Measurements from ENCODE around the gene PPP2CA. TPM values are rescaled to one million over a fixed set of nuclear protein-coding genes. Genes with fewer than 3 reads are reported as not detected.

Gene PPP2CA
- total RNA-seq, 1 experiment from 2014 or later: 255 TPM

- DNase-seq (ENCODE audit: low read depth): no peak
Observed at GRCh38 chr5:134149571-134150303, 76.1 kb downstream of the PPP2CA start.

DNA sequence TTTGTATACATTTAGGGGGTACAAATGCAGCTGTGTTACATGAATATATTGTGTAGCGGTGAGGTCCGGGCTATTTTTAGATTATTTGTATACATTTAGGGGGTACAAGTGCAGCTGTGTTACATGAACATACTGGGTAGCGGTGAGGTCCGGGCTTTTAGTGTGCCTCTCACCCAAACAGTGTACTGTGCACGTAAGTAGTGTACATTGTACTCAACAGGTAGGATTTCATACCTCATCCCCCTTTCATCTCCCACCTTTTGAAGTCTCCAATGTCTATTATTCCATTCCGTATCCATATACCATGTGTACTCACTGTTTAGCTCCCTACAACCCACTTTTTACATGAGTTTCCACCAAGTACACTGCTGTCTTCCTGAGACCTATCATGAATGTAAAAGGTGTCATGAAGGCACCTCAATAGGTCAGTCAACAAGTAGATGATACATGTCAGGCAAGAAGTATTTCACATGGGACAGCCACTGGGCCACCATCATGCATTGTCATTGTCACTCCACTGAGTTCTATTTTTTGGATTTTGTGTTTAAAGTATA is 76.8 kb downstream of the PPP2CA start:
- no peak for DNase-seq (ENCODE audit: low read depth)

DNA sequence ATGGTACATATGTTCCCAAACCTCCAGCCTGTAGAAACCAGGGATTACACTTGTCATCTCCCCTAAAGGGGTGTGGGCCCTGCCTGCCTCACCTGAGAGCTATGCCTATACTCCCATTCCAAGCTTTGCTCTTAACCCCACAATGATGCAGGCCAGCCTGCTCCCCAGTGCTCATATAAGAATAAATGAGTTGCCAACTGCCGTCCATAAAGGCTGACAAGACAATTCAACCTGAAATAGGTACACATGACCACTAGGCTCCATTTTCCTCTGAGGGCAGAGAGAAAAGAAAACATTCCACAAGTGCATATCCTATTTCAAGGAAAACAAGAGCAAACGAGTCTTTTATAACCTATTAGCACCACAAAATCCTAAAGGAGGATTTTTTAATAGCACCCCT is 77.6 kb downstream of the PPP2CA start:
- DNase-seq (ENCODE audit: low read depth): no peak

DNA sequence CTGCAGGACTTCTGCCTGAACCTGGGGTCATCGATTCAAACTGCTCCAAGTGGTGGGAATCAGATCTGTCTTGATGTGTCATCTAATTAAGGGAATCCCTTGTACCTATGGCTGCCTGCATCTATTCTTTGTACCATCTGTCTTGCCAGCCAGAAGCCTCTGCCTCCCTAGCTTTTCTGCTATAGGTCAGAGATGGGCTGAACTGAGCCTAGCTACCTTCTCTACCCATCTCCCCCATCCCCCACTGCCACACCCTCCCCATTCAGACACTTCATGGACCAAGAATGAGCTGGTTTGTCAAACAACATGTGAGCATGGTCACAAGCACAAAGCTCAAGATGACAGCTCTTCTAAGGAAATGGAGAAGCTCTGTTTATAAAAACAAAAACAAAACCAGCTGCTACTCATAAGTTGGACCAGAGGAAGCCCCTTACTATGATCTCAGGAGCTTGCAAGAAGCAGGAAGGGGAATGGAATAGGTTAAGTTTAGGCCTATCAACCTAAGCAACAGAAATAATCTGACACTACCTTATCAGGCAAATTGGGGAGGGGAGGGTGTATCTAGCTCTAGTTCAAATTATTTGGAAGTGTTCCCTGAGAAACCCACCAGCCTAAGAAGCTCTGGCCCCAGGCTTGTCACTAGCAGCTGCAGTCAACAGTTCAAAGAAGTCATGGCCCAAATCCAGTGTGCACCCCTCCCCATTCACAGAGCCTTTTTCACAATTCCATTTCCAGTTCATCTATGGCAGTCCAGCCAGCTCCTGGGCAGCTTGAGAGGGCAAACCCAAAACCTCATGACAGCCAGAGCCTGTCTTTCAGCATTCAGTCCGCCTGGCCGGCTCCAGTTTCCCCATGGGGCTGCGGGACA is 79.0 kb downstream of the PPP2CA start:
- DNase-seq (ENCODE audit: low read depth): peak; percentile 15

- peak; percentile 56 for DNase-seq (ENCODE audit: low read depth)
Observed at GRCh38 chr5:134145779-134146581, 79.9 kb downstream of the PPP2CA start.

GRCh38 chr5:134145041-134145757 is 80.7 kb downstream of the PPP2CA start:
- DNase-seq (ENCODE audit: low read depth): no peak

Other genes starting within 250 kb of the PPP2CA start
- 461 and 479 TPM in 2 replicates for gene VDAC1, start 221.1 kb downstream of the PPP2CA start, total RNA-seq (2014; rRNA removed)
- 0.19 and 0.40 TPM in 2 replicates for gene TCF7, start 111.4 kb downstream of the PPP2CA start, total RNA-seq (2014; rRNA removed)
- 358 and 428 TPM in 2 replicates for gene SKP1, start 49.1 kb downstream of the PPP2CA start, total RNA-seq (2014; rRNA removed)
- 2.2 and 2.6 TPM in 2 replicates for gene CDKL3, start 141.1 kb upstream of the PPP2CA start, total RNA-seq (2014; rRNA removed)
- 7.2 and 13.2 TPM in 2 replicates for gene UBE2B, start 145.5 kb upstream of the PPP2CA start, total RNA-seq (2014; rRNA removed)
- gene CDKN2AIPNL, start 185.8 kb upstream of the PPP2CA start, total RNA-seq (2014; rRNA removed): 40.8 and 43.3 TPM in 2 replicates